ENCODE data around the gene MISP. TPM values are rescaled to one million over a fixed set of nuclear protein-coding genes. Genes with fewer than 3 reads are reported as not detected.
A peak's percentile ranks its signal among the peaks of the same experiment; 100 is the strongest.
"Not testable (repeated sequence)": the region's sequence is repeated elsewhere in the genome, so short reads cannot be mapped to it uniquely, and the experiment has no call there.

MISP gene
- total and polyA plus RNA-seq, 9 donors: 0.08 to 44.0 (median 0.55) TPM

GRCh38 chr19:728011-728410 lies 22.9 kb upstream of the MISP start:
- no peaks in the 10 kb centered on the region for H3K9me3 ChIP-seq
- peak in 3 of 5 donors; percentile 14 to 59 (median 56) for DNase-seq
- no peak overlapping the region for H3K4me3 ChIP-seq
- H3K27ac ChIP-seq: peak overlapping the region in 1 of 2 donors; percentile 6
- intact Hi-C loops (cut with DNase I): no loop called here
- H3K36me3 ChIP-seq: no peaks in the 10 kb centered on the region
- TF ChIP-seq EP300 (IDR thresholded peaks at IDR 0.05) (no peak), POLR2A (IDR thresholded peaks at IDR 0.05) (no peak), CTCF (IDR thresholded peaks at IDR 0.05) (no peak)
- H3K27me3 ChIP-seq: no peaks in the 10 kb centered on the region
- WGBS, 3 donors: 71 to 79% (median 72%) methylated on average over 24 to 26 of the region's 26 CpGs
- no peaks in the 10 kb centered on the region for H3K4me1 ChIP-seq (ENCODE audit: insufficient read depth)

- 87 to 91% (median 88%) methylated on average over 15 of the region's 15 CpGs for WGBS, 3 donors
- intact Hi-C loops (cut with DNase I); H3K36me3 ChIP-seq; DNase-seq; H3K4me3 ChIP-seq; H3K27ac ChIP-seq; H3K9me3 ChIP-seq; H3K27me3 ChIP-seq; H3K4me1 ChIP-seq (ENCODE audit: insufficient read depth): not testable (repeated sequence)
These were observed 21.3 kb upstream of the MISP start for GRCh38 chr19:729564-729963.

DNA sequence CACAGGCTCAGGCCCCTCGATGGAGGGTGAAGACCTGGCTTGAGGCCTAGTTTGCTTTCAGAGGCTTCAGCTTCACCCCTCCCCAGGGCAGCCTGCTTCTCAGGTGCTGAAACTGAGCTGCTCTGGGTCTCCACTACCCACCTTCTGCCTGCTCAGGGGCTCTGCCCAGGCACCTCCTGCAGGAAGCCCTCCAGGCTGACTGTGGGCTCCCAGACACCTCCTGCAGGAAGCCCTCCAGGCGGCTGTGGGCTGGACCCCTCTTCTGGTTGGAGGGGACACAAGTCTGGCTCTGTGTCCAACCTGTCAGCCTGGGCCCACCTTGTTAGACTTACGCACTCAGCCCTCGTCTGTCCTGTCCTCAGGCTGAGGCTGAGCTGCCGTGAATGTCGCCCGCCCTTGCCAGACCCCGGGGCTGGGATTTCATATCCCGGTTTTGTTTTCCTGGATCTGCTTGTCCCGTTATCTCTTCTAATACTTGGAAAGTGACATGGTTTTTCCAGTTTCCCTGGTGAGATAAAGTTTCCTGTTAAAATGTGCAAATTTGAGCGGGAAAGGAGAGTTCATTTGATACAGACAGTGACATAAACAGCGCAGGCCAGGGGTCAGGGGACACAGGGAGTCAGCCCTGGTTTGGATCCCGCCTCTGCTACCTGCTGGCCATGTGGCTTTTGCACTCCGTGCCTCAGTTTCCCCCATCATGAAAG lies 20.8 kb upstream of the MISP start:
- Histone ChIP-seq H3K4me3 (no peak overlapping the region), H3K4me1 (ENCODE audit: insufficient read depth) (no peaks in the 10 kb centered on the region), H3K36me3 (no peaks in the 10 kb centered on the region), H3K27ac (peak overlapping the region in 1 of 2 donors; percentile 29), H3K27me3 (no peaks in the 10 kb centered on the region), H3K9me3 (no peaks in the 10 kb centered on the region)
- intact Hi-C loops (cut with DNase I): loop anchor here in 2 of 4 donors (5.0 kb wide), 2 partner anchors 63 to 68 kb away; partner anchors contain the start of gene RNF126 (in 1 of the 2)
- TF ChIP-seq POLR2A (IDR thresholded peaks at IDR 0.05) (no peak), CTCF (IDR thresholded peaks at IDR 0.05) (no peak), EP300 (IDR thresholded peaks at IDR 0.05) (no peak)
- peak in 1 of 5 donors; percentile 12 for DNase-seq
- WGBS, 3 donors: 69 to 77% (median 74%) methylated on average over 14 of the region's 14 CpGs

DNA sequence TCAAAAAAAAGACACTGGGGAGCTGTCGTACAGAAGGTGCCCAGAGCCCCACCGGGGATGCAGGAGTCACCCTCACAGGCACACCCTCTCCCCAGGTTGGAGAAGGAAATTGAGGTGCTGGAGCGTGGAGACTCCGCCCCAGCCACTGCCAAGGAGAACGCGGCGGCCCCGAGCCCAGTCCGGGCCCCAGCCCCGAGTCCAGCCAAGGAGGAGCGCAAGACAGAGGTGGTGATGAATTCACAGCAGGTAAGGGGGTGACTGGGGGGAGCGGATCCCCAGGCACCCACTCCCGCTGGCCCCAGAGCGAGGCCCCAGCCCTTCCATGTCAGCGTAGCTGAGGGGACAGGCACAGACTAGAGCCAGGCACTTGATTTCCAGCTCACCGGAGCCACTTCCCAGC lies 19.9 kb upstream of the MISP start:
- Histone ChIP-seq H3K36me3 (no peaks in the 10 kb centered on the region), H3K27ac (no peak overlapping the region), H3K4me1 (ENCODE audit: insufficient read depth) (no peaks in the 10 kb centered on the region), H3K27me3 (no peaks in the 10 kb centered on the region), H3K9me3 (no peaks in the 10 kb centered on the region), H3K4me3 (no peak overlapping the region)
- no peak for TF ChIP-seq EP300 (IDR thresholded peaks at IDR 0.05)
- TF ChIP-seq CTCF (IDR thresholded peaks at IDR 0.05): no peak
- TF ChIP-seq POLR2A (IDR thresholded peaks at IDR 0.05): no peak
- peak in 1 of 5 donors; percentile 8 for DNase-seq
- intact Hi-C loops (cut with DNase I): loop anchor here in 2 of 4 donors (5.0 kb wide), 2 partner anchors 64 to 69 kb away; partner anchors contain the start of gene RNF126 (in 1 of the 2)
- 87 to 93% (median 93%) methylated on average over 15 to 16 of the region's 16 CpGs for WGBS, 3 donors
